Peyer's patch (tissue), 4 donors: Measurements from ENCODE around the gene PES1.

Experiments
- POLR2A ChIP-seq, 2 donors: fragments of 450-650 bp; IDR thresholded peaks; one replicate each; pipeline ENCODE4 v1.5.1; 2017; ENCODE audit warnings: antibody characterized with exemption in 2 of 2, mild to moderate bottlenecking in 2 of 2, moderate library complexity in 2 of 2
- TF ChIP-seq, protein P1 (sequence below), 6 experiments: fragments of 450-650 bp in 4 of 6; fragments of 200-600 bp in 2 of 6; sonication (generic) in 1 of 6; IDR thresholded peaks; one replicate each; pipeline ENCODE4 v1.5.1; 2017 to 2019; ENCODE audit warnings: antibody characterized with exemption in 6 of 6, mild to moderate bottlenecking in 3 of 6, moderate library complexity in 1 of 6

DNA sequence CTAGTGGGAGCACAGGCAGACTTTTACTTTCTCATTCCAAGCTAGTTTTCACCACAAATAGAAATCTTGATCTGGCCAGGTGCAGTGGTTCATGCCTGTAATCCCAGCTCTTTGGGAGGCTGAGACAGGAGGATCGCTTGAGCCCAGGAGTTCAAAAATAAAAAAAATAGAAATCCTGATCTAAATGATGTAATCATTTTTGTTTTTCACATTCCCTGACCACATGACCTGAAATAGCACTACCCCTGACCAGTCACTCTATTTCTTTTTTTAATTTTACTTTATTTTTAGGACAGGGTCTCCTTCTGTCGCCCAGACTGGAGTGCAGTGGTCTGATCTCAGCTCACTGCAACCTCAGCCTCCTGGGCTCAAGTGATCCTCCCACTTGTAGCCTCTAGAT, 13.0 kb upstream of the PES1 start:
- TF ChIP-seq POLR2A (IDR thresholded peaks at IDR 0.05): no peak
- TF ChIP-seq, protein P1, sequence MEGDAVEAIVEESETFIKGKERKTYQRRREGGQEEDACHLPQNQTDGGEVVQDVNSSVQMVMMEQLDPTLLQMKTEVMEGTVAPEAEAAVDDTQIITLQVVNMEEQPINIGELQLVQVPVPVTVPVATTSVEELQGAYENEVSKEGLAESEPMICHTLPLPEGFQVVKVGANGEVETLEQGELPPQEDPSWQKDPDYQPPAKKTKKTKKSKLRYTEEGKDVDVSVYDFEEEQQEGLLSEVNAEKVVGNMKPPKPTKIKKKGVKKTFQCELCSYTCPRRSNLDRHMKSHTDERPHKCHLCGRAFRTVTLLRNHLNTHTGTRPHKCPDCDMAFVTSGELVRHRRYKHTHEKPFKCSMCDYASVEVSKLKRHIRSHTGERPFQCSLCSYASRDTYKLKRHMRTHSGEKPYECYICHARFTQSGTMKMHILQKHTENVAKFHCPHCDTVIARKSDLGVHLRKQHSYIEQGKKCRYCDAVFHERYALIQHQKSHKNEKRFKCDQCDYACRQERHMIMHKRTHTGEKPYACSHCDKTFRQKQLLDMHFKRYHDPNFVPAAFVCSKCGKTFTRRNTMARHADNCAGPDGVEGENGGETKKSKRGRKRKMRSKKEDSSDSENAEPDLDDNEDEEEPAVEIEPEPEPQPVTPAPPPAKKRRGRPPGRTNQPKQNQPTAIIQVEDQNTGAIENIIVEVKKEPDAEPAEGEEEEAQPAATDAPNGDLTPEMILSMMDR (IDR thresholded peaks at IDR 0.05): no peak
